ENCODE data around the gene ROR2. TPM values are rescaled to one million over a fixed set of nuclear protein-coding genes. Genes with fewer than 3 reads are reported as not detected.

ROR2 gene
- total and polyA plus RNA-seq, 2 experiments from 2014 or later = 8.1 to 18.8 TPM

DNA sequence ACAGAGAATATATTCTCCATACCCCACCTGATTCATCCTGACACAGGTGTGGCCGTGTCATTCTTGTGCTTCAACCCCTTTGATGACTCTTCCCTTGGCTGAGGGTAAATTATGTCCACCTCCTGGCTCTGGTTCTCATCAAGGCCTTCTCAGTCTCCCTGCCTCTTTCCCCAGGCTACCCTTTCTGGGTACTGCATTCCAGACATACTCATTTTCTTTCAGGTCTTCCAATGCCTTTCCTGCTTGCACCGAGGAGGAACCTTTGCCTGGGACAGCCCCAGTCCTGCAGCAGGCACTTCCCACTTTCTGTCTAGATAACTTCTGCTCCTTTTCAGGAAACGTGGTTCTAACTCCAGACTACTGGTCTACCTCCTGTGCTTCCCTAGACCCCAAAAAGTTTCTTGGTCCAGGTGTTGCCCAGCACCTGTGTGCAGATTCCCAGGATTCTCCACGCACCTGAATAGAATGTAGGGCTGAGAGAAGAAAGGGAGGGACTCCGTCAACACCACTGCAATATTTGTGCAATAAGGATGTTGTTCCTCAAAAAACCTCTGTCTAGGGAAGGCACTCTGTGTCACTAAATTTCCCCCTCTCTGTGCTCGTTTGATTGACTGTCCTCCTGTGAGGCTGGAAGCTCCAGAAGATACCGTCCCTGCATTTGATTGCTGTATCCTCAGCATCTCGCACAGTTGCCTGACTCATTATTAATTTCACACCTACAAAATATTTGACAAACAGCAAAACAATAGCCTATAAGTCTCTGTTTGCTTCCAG lies 271.0 kb downstream of the ROR2 start (continued):
- TF ChIP-seq, protein P1, sequence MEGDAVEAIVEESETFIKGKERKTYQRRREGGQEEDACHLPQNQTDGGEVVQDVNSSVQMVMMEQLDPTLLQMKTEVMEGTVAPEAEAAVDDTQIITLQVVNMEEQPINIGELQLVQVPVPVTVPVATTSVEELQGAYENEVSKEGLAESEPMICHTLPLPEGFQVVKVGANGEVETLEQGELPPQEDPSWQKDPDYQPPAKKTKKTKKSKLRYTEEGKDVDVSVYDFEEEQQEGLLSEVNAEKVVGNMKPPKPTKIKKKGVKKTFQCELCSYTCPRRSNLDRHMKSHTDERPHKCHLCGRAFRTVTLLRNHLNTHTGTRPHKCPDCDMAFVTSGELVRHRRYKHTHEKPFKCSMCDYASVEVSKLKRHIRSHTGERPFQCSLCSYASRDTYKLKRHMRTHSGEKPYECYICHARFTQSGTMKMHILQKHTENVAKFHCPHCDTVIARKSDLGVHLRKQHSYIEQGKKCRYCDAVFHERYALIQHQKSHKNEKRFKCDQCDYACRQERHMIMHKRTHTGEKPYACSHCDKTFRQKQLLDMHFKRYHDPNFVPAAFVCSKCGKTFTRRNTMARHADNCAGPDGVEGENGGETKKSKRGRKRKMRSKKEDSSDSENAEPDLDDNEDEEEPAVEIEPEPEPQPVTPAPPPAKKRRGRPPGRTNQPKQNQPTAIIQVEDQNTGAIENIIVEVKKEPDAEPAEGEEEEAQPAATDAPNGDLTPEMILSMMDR (conservative IDR thresholded peaks at IDR 0.05; ENCODE audit: low read depth in 2 of 2) = no peak
- TF ChIP-seq POLR2AphosphoS5 (IDR thresholded peaks at IDR 0.05; ENCODE audit: low read depth) (no peak), EZH2 (IDR thresholded peaks at IDR 0.05; ENCODE audit: low read depth, unreplicated experiment) (no peak)

DNA sequence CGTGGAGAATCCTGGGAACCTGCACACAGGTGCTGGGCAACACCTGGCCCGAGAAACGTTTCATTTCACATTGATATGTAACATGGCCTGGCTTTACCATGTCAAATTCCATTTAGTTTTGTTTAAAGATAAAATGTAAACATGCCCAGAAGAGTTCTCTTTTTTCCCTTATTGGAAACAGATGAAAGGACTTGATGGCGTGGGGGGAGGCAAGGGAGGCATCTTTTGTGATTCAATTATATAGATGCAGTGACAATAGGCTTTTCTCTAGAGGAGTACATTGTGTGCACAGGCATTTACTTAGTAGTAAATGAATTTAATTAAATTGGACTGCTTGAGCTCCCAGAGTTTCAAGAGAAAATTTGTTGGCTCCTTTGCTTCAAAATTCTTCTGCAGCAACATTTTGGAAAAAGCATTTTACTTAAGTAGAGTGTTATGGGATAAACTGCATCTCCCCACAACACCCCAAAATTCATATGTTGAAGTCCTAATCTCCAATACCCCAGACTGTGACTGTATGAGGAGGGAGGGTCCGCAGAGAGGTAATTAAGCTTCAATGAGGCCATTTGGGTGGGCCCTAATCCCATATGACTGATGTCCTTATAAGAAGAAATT lies 272.1 kb downstream of the ROR2 start:
- ATAC-seq (no peak), DNase-seq (ENCODE audit: low spot score) (no peak)
- Mint-ChIP-seq H3K4me3 (no peak overlapping the region), H3K36me3 (ENCODE audit: low read depth) (no peaks in the 10 kb centered on the region), H3K4me1 (peaks cover 15% of the 10 kb centered on the region), H3K27ac (no peak overlapping the region), H3K9me3 (no peaks in the 10 kb centered on the region), H3K27me3 (ENCODE audit: insufficient read depth, low read depth, poor library complexity) (peaks cover 3% of the 10 kb centered on the region)
- Histone ChIP-seq H3K9me2 (ENCODE audit: insufficient read depth) (no peaks in the 10 kb centered on the region), H3K36me3 (ENCODE audit: insufficient read depth) (no peaks in the 10 kb centered on the region), H3K27me3 (ENCODE audit: insufficient read depth) (no peaks in the 10 kb centered on the region), H4K20me1 (replicated peaks; ENCODE audit: insufficient read depth) (no peaks in the 10 kb centered on the region), H3K27ac (ENCODE audit: low read depth) (no peak overlapping the region), H3F3A (replicated peaks; ENCODE audit: low read depth) (no peaks in the 10 kb centered on the region), H3K4me3 (no peak overlapping the region), H3K4me1 (ENCODE audit: insufficient read depth) (peaks cover 10% of the 10 kb centered on the region; the same call in 1 of the 2 replicates), H3K79me2 (replicated peaks; ENCODE audit: insufficient read depth) (no peaks in the 10 kb centered on the region), H2AFZ (no peak overlapping the region), H3K4me2 (no peak overlapping the region)
- TF ChIP-seq POLR2AphosphoS5 (IDR thresholded peaks at IDR 0.05; ENCODE audit: low read depth) = no peak
- no peak for TF ChIP-seq CREB1 (CRISPR knock-in tag; IDR thresholded peaks at IDR 0.05; ENCODE audit: low read depth)
- no peak for TF ChIP-seq EZH2phosphoT487 (IDR thresholded peaks at IDR 0.05; ENCODE audit: unreplicated experiment)
- TF ChIP-seq JUNB (IDR thresholded peaks at IDR 0.05; ENCODE audit: unreplicated experiment) = no peak

GRCh38 chr9:91677331-91677730 lies 272.7 kb downstream of the ROR2 start:
- Histone ChIP-seq H3K79me2 (replicated peaks; ENCODE audit: insufficient read depth) (no peaks in the 10 kb centered on the region), H3K4me3 (no peak overlapping the region), H4K20me1 (replicated peaks; ENCODE audit: insufficient read depth) (no peaks in the 10 kb centered on the region), H3K4me2 (no peak overlapping the region), H3K9me2 (ENCODE audit: insufficient read depth) (no peaks in the 10 kb centered on the region), H3K27ac (ENCODE audit: low read depth) (no peak overlapping the region), H3F3A (replicated peaks; ENCODE audit: low read depth) (no peaks in the 10 kb centered on the region), H2AFZ (no peak overlapping the region), H3K27me3 (ENCODE audit: insufficient read depth) (no peaks in the 10 kb centered on the region), H3K4me1 (ENCODE audit: insufficient read depth) (peaks cover 10% of the 10 kb centered on the region; the same call in 1 of the 2 replicates), H3K36me3 (ENCODE audit: insufficient read depth) (no peaks in the 10 kb centered on the region)
- no peak for ATAC-seq
- Mint-ChIP-seq H3K4me1 (peaks cover 15% of the 10 kb centered on the region), H3K4me3 (no peak overlapping the region), H3K36me3 (ENCODE audit: low read depth) (no peaks in the 10 kb centered on the region), H3K9me3 (no peaks in the 10 kb centered on the region), H3K27ac (no peak overlapping the region), H3K27me3 (ENCODE audit: insufficient read depth, low read depth, poor library complexity) (peaks cover 3% of the 10 kb centered on the region)
- no peak for DNase-seq (ENCODE audit: low spot score)
- TF ChIP-seq EZH2phosphoT487 (IDR thresholded peaks at IDR 0.05; ENCODE audit: unreplicated experiment) (no peak), NANOG (IDR thresholded peaks at IDR 0.05; ENCODE audit: borderline replicate concordance) (no peak), CREB1 (CRISPR knock-in tag; IDR thresholded peaks at IDR 0.05; ENCODE audit: low read depth) (no peak), POLR2AphosphoS5 (IDR thresholded peaks at IDR 0.05; ENCODE audit: low read depth) (no peak), ZNF331 (CRISPR knock-in tag; IDR thresholded peaks at IDR 0.05; ENCODE audit: low read depth) (no peak), REST (IDR thresholded peaks at IDR 0.05; ENCODE audit: unreplicated experiment) (no peak), STAT1 (IDR thresholded peaks at IDR 0.05; ENCODE audit: unreplicated experiment) (no peak), JUNB (IDR thresholded peaks at IDR 0.05; ENCODE audit: unreplicated experiment) (no peak), ZNF114 (CRISPR knock-in tag; IDR thresholded peaks at IDR 0.05) (no peak), EZH2 (IDR thresholded peaks at IDR 0.05; ENCODE audit: low read depth, unreplicated experiment) (no peak)
- TF ChIP-seq, protein P2, sequence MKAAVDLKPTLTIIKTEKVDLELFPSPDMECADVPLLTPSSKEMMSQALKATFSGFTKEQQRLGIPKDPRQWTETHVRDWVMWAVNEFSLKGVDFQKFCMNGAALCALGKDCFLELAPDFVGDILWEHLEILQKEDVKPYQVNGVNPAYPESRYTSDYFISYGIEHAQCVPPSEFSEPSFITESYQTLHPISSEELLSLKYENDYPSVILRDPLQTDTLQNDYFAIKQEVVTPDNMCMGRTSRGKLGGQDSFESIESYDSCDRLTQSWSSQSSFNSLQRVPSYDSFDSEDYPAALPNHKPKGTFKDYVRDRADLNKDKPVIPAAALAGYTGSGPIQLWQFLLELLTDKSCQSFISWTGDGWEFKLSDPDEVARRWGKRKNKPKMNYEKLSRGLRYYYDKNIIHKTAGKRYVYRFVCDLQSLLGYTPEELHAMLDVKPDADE (IDR thresholded peaks at IDR 0.05) = no peak
- TF ChIP-seq, protein P1 (conservative IDR thresholded peaks at IDR 0.05; ENCODE audit: low read depth in 2 of 2) = no peak

Measured in GM23338 (cell line).